Liver (tissue), 9 donors: Measurements from ENCODE around the gene CD8A. TPM values are rescaled to one million over a fixed set of nuclear protein-coding genes. Genes with fewer than 3 reads are reported as not detected.

Experiments used
- DNase-seq: peaks from one replicate; pipeline ENCODE4 v3.0.0-alpha.2; 2017; ENCODE audit warnings: low spot score
- H3K27ac ChIP-seq, 2 donors: one replicate each; pipeline ENCODE4 v1.7.0; 2013; ENCODE audit warnings: inconsistent platforms in 2 of 2, low read length in 2 of 2, control low read depth in 1 of 2, low read depth in 1 of 2, mild to moderate bottlenecking in 1 of 2
- H3K27me3 ChIP-seq, 4 donors: one replicate each; pipeline versions ENCODE4 v1.6.1 to v1.7.0; 2013; ENCODE audit warnings: low read length in 3 of 4, inconsistent platforms in 1 of 4, mild to moderate bottlenecking in 1 of 4, moderate library complexity in 1 of 4; ENCODE audit not compliant: control insufficient read depth in 4 of 4, insufficient read depth in 4 of 4
- H3K36me3 ChIP-seq, 4 donors: one replicate each; pipeline versions ENCODE4 v1.6.1 to v1.7.0; 2013; ENCODE audit warnings: low read length in 3 of 4, mild to moderate bottlenecking in 3 of 4, low read depth in 1 of 4, moderate library complexity in 1 of 4; ENCODE audit not compliant: control insufficient read depth in 4 of 4, insufficient read depth in 3 of 4
- H3K4me1 ChIP-seq, 4 donors: one replicate each; pipeline versions ENCODE4 v1.6.1 to v1.7.0; 2013; ENCODE audit warnings: low read length in 3 of 4, mild to moderate bottlenecking in 3 of 4, moderate library complexity in 1 of 4; ENCODE audit not compliant: control insufficient read depth in 4 of 4, insufficient read depth in 4 of 4
- H3K4me3 ChIP-seq, 3 donors: one replicate each; pipeline versions ENCODE4 v1.6.1 to v1.7.0; 2013; ENCODE audit warnings: low read length in 3 of 3, control low read depth in 1 of 3, low read depth in 1 of 3, mild to moderate bottlenecking in 1 of 3
- H3K9ac ChIP-seq, 2 donors: one replicate each; pipeline ENCODE4 v1.7.0; 2013; ENCODE audit warnings: low read length in 2 of 2, mild to moderate bottlenecking in 2 of 2, moderate library complexity in 2 of 2, control low read depth in 1 of 2, low read depth in 1 of 2
- H3K9me3 ChIP-seq, 4 donors: one replicate each; pipeline versions ENCODE4 v1.6.1 to v1.7.0; 2013; ENCODE audit warnings: low read length in 3 of 4; ENCODE audit not compliant: control insufficient read depth in 4 of 4
- ATF3 ChIP-seq: IDR thresholded peaks from 2 replicates; pipeline ENCODE4 v1.6.1; 2016; ENCODE audit warnings: antibody characterized with exemption
- CTCF ChIP-seq: fragments of 150-350 bp; IDR thresholded peaks from 2 replicates; pipeline ENCODE4 v1.5.1; 2017; ENCODE audit warnings: improper control_type of control experiment, low read depth, low read length; ENCODE audit not compliant: missing input control
- EGR1 ChIP-seq, 2 donors: IDR thresholded peaks; 2 replicates each; pipeline ENCODE4 v1.6.1; 2016 to 2018; ENCODE audit warnings: antibody characterized with exemption in 2 of 2, low read depth in 2 of 2
- FOXA1 ChIP-seq: IDR thresholded peaks from 2 replicates; pipeline ENCODE4 v1.6.1; 2016; ENCODE audit warnings: antibody characterized with exemption
- FOXA2 ChIP-seq: IDR thresholded peaks from 2 replicates; pipeline ENCODE4 v1.6.1; 2016; ENCODE audit warnings: antibody characterized with exemption
- GABPA ChIP-seq, 2 donors: IDR thresholded peaks in 1 of 2; conservative IDR thresholded peaks in 1 of 2; 2 replicates each; pipeline ENCODE4 v1.6.1; 2016; ENCODE audit warnings: antibody characterized with exemption in 2 of 2, mild to moderate bottlenecking in 1 of 2, moderate library complexity in 1 of 2
- HNF4A ChIP-seq, 2 donors: conservative IDR thresholded peaks; 2 replicates each; pipeline ENCODE4 v1.6.1; 2016; ENCODE audit warnings: antibody characterized with exemption in 2 of 2, mild to moderate bottlenecking in 2 of 2
- HNF4G ChIP-seq: IDR thresholded peaks from 2 replicates; pipeline ENCODE4 v1.6.1; 2016; ENCODE audit warnings: antibody characterized with exemption
- JUND ChIP-seq, 2 donors: IDR thresholded peaks; 2 replicates each; pipeline ENCODE4 v1.6.1; 2016; ENCODE audit warnings: antibody characterized with exemption in 2 of 2
- MAX ChIP-seq: IDR thresholded peaks from 2 replicates; pipeline ENCODE4 v1.6.1; 2016; ENCODE audit warnings: antibody characterized with exemption
- NR2F2 ChIP-seq: IDR thresholded peaks from 2 replicates; pipeline ENCODE4 v1.6.1; 2016; ENCODE audit warnings: antibody characterized with exemption
- RAD21 ChIP-seq, 2 donors: IDR thresholded peaks; 2 replicates each; pipeline ENCODE4 v1.6.1; 2016; ENCODE audit warnings: antibody characterized with exemption in 2 of 2, mild to moderate bottlenecking in 2 of 2
- REST ChIP-seq: IDR thresholded peaks from 2 replicates; pipeline ENCODE4 v1.6.1; 2016; ENCODE audit warnings: antibody characterized with exemption, mild to moderate bottlenecking
- RXRA ChIP-seq, 2 donors: IDR thresholded peaks; 2 replicates each; pipeline ENCODE4 v1.6.1; 2017 to 2018; ENCODE audit warnings: antibody characterized with exemption in 2 of 2, mild to moderate bottlenecking in 1 of 2
- SP1 ChIP-seq: IDR thresholded peaks from 2 replicates; pipeline ENCODE4 v1.6.1; 2018; ENCODE audit warnings: antibody characterized with exemption, mild to moderate bottlenecking
- TAF1 ChIP-seq: conservative IDR thresholded peaks from 2 replicates; pipeline ENCODE4 v1.6.1; 2016; ENCODE audit warnings: antibody characterized with exemption, mild to moderate bottlenecking
- YY1 ChIP-seq: IDR thresholded peaks from 2 replicates; pipeline ENCODE4 v1.6.1; 2016; ENCODE audit warnings: antibody characterized with exemption, mild to moderate bottlenecking
- ZBTB33 ChIP-seq: IDR thresholded peaks from 2 replicates; pipeline ENCODE4 v1.6.1; 2016; ENCODE audit warnings: antibody characterized with exemption
- WGBS: extraction: QIAGEN DNeasy Blood & Tissue Kit; methylation state at CpG from one replicate; pipeline ENCODE4 v1.1.7; 2013; 5-methylcytosine and 5-hydroxymethylcytosine counted together
- polyA plus RNA-seq, 2 donors: library from polyadenylated mRNA; stranded (reverse) in 1 of 2; unstranded in 1 of 2; fragments of 200-250 nt in 1 of 2; fragments of >200 nt in 1 of 2; fragmentation: Nextera tagmentation in 1 of 2; extraction: Ambion mirVana in 1 of 2; gene quantifications; one replicate each; pipeline versions ENCODE4 v1.2.1 to v1.2.3, GENCODE V29; 2013 to 2015
- total RNA-seq, 2 donors: library from RNA; depleted of rRNA; stranded (reverse); fragments of >200 nt; gene quantifications; one replicate each; pipeline ENCODE4 v1.2.3, GENCODE V29; 2014
- donor health status: healthy.
- donor health status: healthy.
- donor health status: healthy.
- donor health status: healthy.
- donor health status: healthy.

CD8A gene
- total and polyA plus RNA-seq, 4 donors = 0.42 to 1.8 (median 0.69) TPM

GRCh38 chr2:86794861-86795260 lies 4.1 kb upstream of the CD8A start (continued):
- TF ChIP-seq ZBTB33 = no peak
- TF ChIP-seq REST = no peak
- TF ChIP-seq GABPA (IDR thresholded peaks at IDR 0.05 in 1 of 2, conservative IDR thresholded peaks at IDR 0.05 in 1 of 2) = no peak
- TF ChIP-seq MAX = no peak
- TF ChIP-seq JUND (IDR thresholded peaks at IDR 0.05) = no peak
- TF ChIP-seq HNF4G = no peak

GRCh38 chr2:86793752-86794151 lies 3.0 kb upstream of the CD8A start:
- Histone ChIP-seq H3K27me3 (peaks cover 0 to 8% (median 3%) of the 10 kb centered on the region in 4 donors), H3K9me3 (peaks cover 9 to 16% (median 11%) of the 10 kb centered on the region in 4 donors), H3K4me1 (peaks cover 9 to 17% (median 12%) of the 10 kb centered on the region in 4 donors), H3K4me3 (no peak overlapping the region), H3K27ac (no peak overlapping the region), H3K36me3 (no peaks in the 10 kb centered on the region), H3K9ac (no peak overlapping the region)
- no peak for DNase-seq
- 83% methylated on average over 4 of the region's 4 CpGs for WGBS
- TF ChIP-seq TAF1 (no peak), ATF3 (no peak), RAD21 (IDR thresholded peaks at IDR 0.05) (no peak), REST (no peak), HNF4G (no peak), EGR1 (IDR thresholded peaks at IDR 0.05; ENCODE audit: low read depth in 2 of 2) (no peak), NR2F2 (no peak), SP1 (no peak), FOXA1 (no peak), FOXA2 (no peak), RXRA (IDR thresholded peaks at IDR 0.05) (no peak), GABPA (IDR thresholded peaks at IDR 0.05 in 1 of 2, conservative IDR thresholded peaks at IDR 0.05 in 1 of 2) (no peak), JUND (IDR thresholded peaks at IDR 0.05) (no peak), HNF4A (conservative IDR thresholded peaks at IDR 0.05) (no peak), MAX (no peak), CTCF (no peak), YY1 (no peak), ZBTB33 (no peak)
